Activated T-cell treated with anti-CD3 and anti-CD28 coated beads for 1 hour (primary cell): ENCODE data around the gene NGRN.

Source experiments
- DNase-seq: peaks from one replicate; pipeline ENCODE4 v3.0.0-alpha.2; 2020; ENCODE audit warnings: low read depth

NGRN gene

GRCh38 chr15:90265271-90266060 is at the start of gene NGRN:
Gene NGRN (plus strand): TSS chr15:90265672. CDS start chr15:90265713, 41 bp downstream.
- DNase-seq, result peak; percentile 80

- no peak for DNase-seq
These were observed 47.6 kb upstream of the NGRN start for GRCh38 chr15:90217671-90218394.

- DNase-seq, result peak; percentile 52
These were observed 45.9 kb upstream of the NGRN start for GRCh38 chr15:90219421-90220141.

GRCh38 chr15:90221246-90221900 is 44.1 kb upstream of the NGRN start:
- no peak for DNase-seq

- DNase-seq, result no peak
These were observed 42.9 kb upstream of the NGRN start for GRCh38 chr15:90222547-90222946.

- no peak for DNase-seq
These were observed 41.9 kb upstream of the NGRN start for GRCh38 chr15:90223441-90224165.

- no peak for DNase-seq
These were observed 40.4 kb upstream of the NGRN start for GRCh38 chr15:90225047-90225446.

- no peak for DNase-seq
These were observed 39.8 kb upstream of the NGRN start for GRCh38 chr15:90225504-90226234.

GRCh38 chr15:90227336-90227735 is 38.1 kb upstream of the NGRN start:
- no peak for DNase-seq

GRCh38 chr15:90227816-90228772 is 37.4 kb upstream of the NGRN start:
- DNase-seq, result no peak

GRCh38 chr15:90228960-90229359 is 36.5 kb upstream of the NGRN start:
- DNase-seq, result no peak

- no peak for DNase-seq
These were observed 35.4 kb upstream of the NGRN start for GRCh38 chr15:90230071-90230494.

- DNase-seq, result no peak
These were observed 34.9 kb upstream of the NGRN start for GRCh38 chr15:90230610-90231009.

- peak; percentile 64 for DNase-seq
These were observed 34.1 kb upstream of the NGRN start for GRCh38 chr15:90231028-90232017.

- DNase-seq, result no peak
These were observed 33.3 kb upstream of the NGRN start for GRCh38 chr15:90232196-90232595.

GRCh38 chr15:90232941-90233386 is 32.5 kb upstream of the NGRN start:
- no peak for DNase-seq

- peak; percentile 30 for DNase-seq
These were observed 31.9 kb upstream of the NGRN start, which contains the start of gene CIB1 for GRCh38 chr15:90233387-90234095. Gene CIB1 (minus strand): TSS chr15:90233941. CDS start chr15:90233885, 56 bp downstream.
